RWPE1 (cell line): ENCODE results near the gene MATK.
A peak's percentile ranks its signal among the peaks of the same experiment; 100 is the strongest.

ENCODE experiments used
- CTCF ChIA-PET: fragments of 350-600 bp; sonication (Branson Sonifier 250); formaldehyde crosslinking; extraction: SDS; loops from one replicate; lab custom pipeline; 2021; lab: Yijun Ruan, JAX
- POLR2A ChIA-PET: fragments of 400-600 bp; formaldehyde crosslinking; extraction: SDS; loops from one replicate; lab custom pipeline; 2020; ENCODE audit warnings: antibody characterized with exemption; ENCODE audit not compliant: low non-redundant PET; lab: Yijun Ruan, JAX
- DNase-seq: peaks from one replicate; pipeline ENCODE4 v3.0.0; 2012; ENCODE audit warnings: low spot score
- H3K27ac ChIP-seq: fragments of 450-650 bp; 2 replicates; pipeline ENCODE4 v1.5.1; 2017
- CTCF ChIP-seq: fragments of 450-650 bp; conservative IDR thresholded peaks from 2 replicates; pipeline ENCODE4 v1.5.1; 2017; ENCODE audit warnings: low read depth, mild to moderate bottlenecking

MATK gene

GRCh38 chr19:3784607-3785450 lies 1.4 kb downstream of the MATK start:
- peak; percentile 64 for DNase-seq
- ChIA-PET POLR2A (no interaction called here), CTCF (no interaction called here)
- TF ChIP-seq CTCF: no peak
- no peak overlapping the region for H3K27ac ChIP-seq

GRCh38 chr19:3783660-3784584 lies 2.3 kb downstream of the MATK start:
- peak; percentile 18 for DNase-seq
- POLR2A ChIA-PET: interaction anchor here (0.7 kb wide), 1 partner anchor 94 kb away, joined by 3 read pairs; no protein-coding TSS in a partner anchor
- CTCF ChIA-PET: interaction anchor here (0.5 to 0.8 kb wide), 2 partner anchors 12 to 65 kb away, joined by 3 read pairs; no protein-coding TSS in a partner anchor
- TF ChIP-seq CTCF: no peak
- H3K27ac ChIP-seq: no peak overlapping the region

GRCh38 chr19:3782903-3783302 lies 3.3 kb downstream of the MATK start:
- TF ChIP-seq CTCF: no peak
- H3K27ac ChIP-seq: no peak overlapping the region
- CTCF ChIA-PET: interaction anchor here (0.6 kb wide), 1 partner anchor 58 kb away, joined by 4 read pairs; no protein-coding TSS in a partner anchor
- POLR2A ChIA-PET: no interaction called here
- no peak for DNase-seq

- POLR2A ChIA-PET: no interaction called here
- CTCF ChIA-PET: interaction anchor here (0.6 kb wide), 1 partner anchor 58 kb away, joined by 4 read pairs; no protein-coding TSS in a partner anchor
- TF ChIP-seq CTCF: no peak
Measured at GRCh38 chr19:3782330-3782729, 3.9 kb downstream of the MATK start.

GRCh38 chr19:3781603-3782002 lies 4.6 kb downstream of the MATK start:
- CTCF ChIA-PET: no interaction called here
- TF ChIP-seq CTCF: no peak
- no peak overlapping the region for H3K27ac ChIP-seq
- DNase-seq: no peak
- POLR2A ChIA-PET: no interaction called here

More at GRCh38 chr19:3782330-3782729, 3.9 kb downstream of the MATK start:
- H3K27ac ChIP-seq: no peak overlapping the region
- no peak for DNase-seq

- ChIA-PET POLR2A (no interaction called here), CTCF (interaction anchor here (0.7 kb wide), 1 partner anchor 21 kb away, joined by 3 read pairs; no protein-coding TSS in a partner anchor)
- no peak for DNase-seq
- no peak overlapping the region for H3K27ac ChIP-seq
- no peak for TF ChIP-seq CTCF
Measured at GRCh38 chr19:3780786-3781304, 5.3 kb downstream of the MATK start.
